OCI-LY1 (cell line): ENCODE data around the gene CARD19.

Experiments
- EZH2 ChIP-seq: fragments of 200-600 bp; sonication (generic), shearing (Covaris generic); IDR thresholded peaks from 2 replicates; pipeline ENCODE4 v1.8.0; 2017; ENCODE audit warnings: borderline replicate concordance, mixed run types, mild to moderate bottlenecking, antibody characterized with exemption, low read length, moderate library complexity, mixed read lengths
- TF ChIP-seq, protein P1 (sequence below): fragments of 200-600 bp; sonication (generic), shearing (Covaris generic); IDR thresholded peaks from 2 replicates; pipeline ENCODE4 v1.5.1; 2017; ENCODE audit warnings: mild to moderate bottlenecking, antibody characterized with exemption, low read length, moderate library complexity, mixed read lengths

DNA sequence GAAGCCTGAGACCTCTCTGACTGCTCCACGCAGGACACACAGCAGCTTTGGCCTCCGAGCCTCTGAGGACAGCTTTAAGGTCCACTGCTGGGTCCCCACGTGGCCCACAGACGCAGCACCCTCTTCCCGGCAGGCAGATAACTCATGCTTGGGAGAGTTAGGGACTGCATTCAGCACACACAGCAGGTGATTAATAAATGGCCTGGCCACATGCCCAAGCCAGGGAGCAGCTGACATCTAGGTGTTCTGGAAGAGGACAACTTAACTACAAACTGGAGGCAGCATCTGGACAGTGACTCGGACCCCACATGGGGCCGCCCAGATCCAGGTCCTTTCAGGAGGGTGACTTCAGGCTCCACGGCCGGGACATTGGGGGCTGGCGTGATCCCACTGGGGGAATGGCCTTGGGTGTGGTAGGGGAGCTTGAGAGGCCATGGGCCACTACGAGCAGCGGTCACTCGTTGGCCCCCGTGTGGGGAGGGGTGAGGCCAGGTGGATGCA, 26.8 kb downstream of the CARD19 start:
- TF ChIP-seq, protein P1, sequence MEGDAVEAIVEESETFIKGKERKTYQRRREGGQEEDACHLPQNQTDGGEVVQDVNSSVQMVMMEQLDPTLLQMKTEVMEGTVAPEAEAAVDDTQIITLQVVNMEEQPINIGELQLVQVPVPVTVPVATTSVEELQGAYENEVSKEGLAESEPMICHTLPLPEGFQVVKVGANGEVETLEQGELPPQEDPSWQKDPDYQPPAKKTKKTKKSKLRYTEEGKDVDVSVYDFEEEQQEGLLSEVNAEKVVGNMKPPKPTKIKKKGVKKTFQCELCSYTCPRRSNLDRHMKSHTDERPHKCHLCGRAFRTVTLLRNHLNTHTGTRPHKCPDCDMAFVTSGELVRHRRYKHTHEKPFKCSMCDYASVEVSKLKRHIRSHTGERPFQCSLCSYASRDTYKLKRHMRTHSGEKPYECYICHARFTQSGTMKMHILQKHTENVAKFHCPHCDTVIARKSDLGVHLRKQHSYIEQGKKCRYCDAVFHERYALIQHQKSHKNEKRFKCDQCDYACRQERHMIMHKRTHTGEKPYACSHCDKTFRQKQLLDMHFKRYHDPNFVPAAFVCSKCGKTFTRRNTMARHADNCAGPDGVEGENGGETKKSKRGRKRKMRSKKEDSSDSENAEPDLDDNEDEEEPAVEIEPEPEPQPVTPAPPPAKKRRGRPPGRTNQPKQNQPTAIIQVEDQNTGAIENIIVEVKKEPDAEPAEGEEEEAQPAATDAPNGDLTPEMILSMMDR, result no peak
- no peak for TF ChIP-seq EZH2
